A549 treated with AZD9567 at 1 μM for 4 hours (cell line): Measurements from ENCODE around the gene TRIM3. TPM values are rescaled to one million over a fixed set of nuclear protein-coding genes. Genes with fewer than 3 reads are reported as not detected.

Source experiments
- total RNA-seq: library from RNA; stranded (reverse); fragments of 200-300 nt; extraction: Qiagen RNA extraction; gene quantifications from 5 replicates; pipeline ENCODE4 v1.2.3, GENCODE V29; 2022; ENCODE audit not compliant: insufficient read depth

The TRIM3 gene
- total RNA-seq = 14.1 to 21.8 TPM (median 20.4 TPM) in 5 replicates

GRCh38 chr11:6473451-6474412 lies at the start of gene TRIM3:
Gene TRIM3 (minus strand): TSS chr11:6473941. CDS start chr11:6465695, 8,246 bp downstream.

GRCh38 chr11:6497069-6497839 lies 23.5 kb upstream of the TRIM3 start, which contains the start of gene DNHD1:
Gene DNHD1 (plus strand): TSS chr11:6497280. CDS start chr11:6498216, 936 bp downstream.

GRCh38 chr11:6481012-6481923 lies 7.5 kb upstream of the TRIM3 start, which contains the start of the genes ARFIP2 and TIMM10B:
Gene ARFIP2 (minus strand): TSS chr11:6481331. CDS start chr11:6480421, 910 bp downstream.
Gene TIMM10B (plus strand): TSS chr11:6481501. CDS start chr11:6481517, 16 bp downstream.

DNA sequence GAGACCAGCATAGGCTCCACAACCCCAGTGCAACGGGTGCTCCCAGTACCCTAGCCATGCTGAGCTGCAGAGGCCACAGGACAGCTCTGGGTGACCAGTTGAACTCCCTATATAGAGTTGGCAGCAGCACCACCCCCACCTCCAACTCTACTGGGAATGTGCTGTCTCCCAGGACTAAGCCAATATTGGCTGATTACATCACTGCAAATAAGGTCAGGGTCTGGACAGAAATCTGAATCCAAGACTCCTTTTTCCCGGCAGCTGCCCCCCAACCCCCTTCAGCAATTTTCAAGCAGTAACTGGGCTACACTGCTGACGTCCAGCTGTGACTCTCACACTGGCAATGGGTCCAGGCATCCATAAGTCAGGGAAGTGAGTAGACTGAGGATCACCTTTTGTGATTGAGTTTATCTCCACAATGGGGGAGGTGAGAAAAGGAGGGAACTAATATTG lies 32.8 kb downstream of the TRIM3 start, which contains the start of gene HPX:
HPX (minus strand) TSS at position 82 of the 453 bp plus-strand sequence; CDS start at position 58, 24 bp downstream.

DNA sequence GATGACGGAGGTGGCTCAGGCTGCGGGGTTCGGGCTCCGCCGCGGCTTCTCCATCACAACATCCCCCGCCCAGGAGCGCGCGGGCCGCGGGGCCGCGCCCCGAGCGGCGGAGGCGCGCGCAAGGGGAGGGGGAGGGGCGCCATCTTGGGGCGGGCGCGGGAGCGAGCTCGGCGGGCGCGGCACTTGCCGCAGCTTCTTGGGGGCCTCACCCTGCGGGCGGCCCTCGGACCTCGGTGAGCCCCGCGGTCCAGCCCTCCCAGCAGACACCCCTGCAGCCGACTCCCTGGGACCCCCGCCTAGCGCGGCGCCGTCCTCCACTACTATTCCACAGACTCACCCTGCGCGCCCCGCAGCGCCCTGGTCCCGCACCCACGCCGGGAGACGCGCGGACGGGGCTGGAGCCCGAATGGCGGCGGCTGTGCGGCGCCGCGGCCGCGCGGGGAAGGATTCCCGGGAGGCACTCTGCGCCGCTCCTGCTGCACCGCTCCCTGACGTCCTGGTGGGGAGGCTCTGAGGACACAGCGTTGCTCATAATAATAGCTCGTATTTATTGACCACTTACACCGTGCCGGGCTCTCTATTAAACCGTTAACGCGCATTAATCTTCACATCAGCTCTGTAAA lies 54.6 kb downstream of the TRIM3 start, which contains the start of gene APBB1:
APBB1 (minus strand) TSS at position 86 of the 623 bp plus-strand sequence. CDS start 7,747 bp downstream, outside the sequence.

Other genes starting within 250 kb of the TRIM3 start
- 6.4 to 21.9 TPM (median 20.8 TPM) in 5 replicates for gene FHIP1B, start 239.3 kb downstream of the TRIM3 start, total RNA-seq
- gene CNGA4, start 234.9 kb downstream of the TRIM3 start, total RNA-seq = 0.03 to 0.09 TPM (median 0.08 TPM) in 4 of 5 replicates, not detected in the other
- gene CCKBR, start 214.1 kb downstream of the TRIM3 start, total RNA-seq = not detected in 5 replicates
- 15.2 to 33.3 TPM (median 26.0 TPM) in 5 replicates for gene CAVIN3, start 153.4 kb downstream of the TRIM3 start, total RNA-seq
- gene SMPD1, start 83.5 kb downstream of the TRIM3 start, total RNA-seq = 9.0 to 19.4 TPM (median 9.8 TPM) in 5 replicates
- gene APBB1, start 54.8 kb downstream of the TRIM3 start, total RNA-seq = 12.0 to 19.5 TPM (median 18.1 TPM) in 5 replicates
- gene HPX, start 33.0 kb downstream of the TRIM3 start, total RNA-seq = 0.57 to 1.7 TPM (median 0.93 TPM) in 5 replicates
- 46.9 to 58.2 TPM (median 57.0 TPM) in 5 replicates for gene ARFIP2, start 7.4 kb upstream of the TRIM3 start, total RNA-seq
- gene TIMM10B, start 7.6 kb upstream of the TRIM3 start, total RNA-seq = 14.4 to 38.1 TPM (median 33.6 TPM) in 5 replicates
- gene DNHD1, start 23.3 kb upstream of the TRIM3 start, total RNA-seq = 1.3 to 4.1 TPM (median 3.8 TPM) in 5 replicates
- 29.8 to 37.8 TPM (median 34.4 TPM) in 5 replicates for gene RRP8, start 129.7 kb upstream of the TRIM3 start, total RNA-seq
- 116 to 122 TPM (median 119 TPM) in 5 replicates for gene ILK, start 129.8 kb upstream of the TRIM3 start, total RNA-seq
- gene TAF10, start 138.3 kb upstream of the TRIM3 start, total RNA-seq = 181 to 250 TPM (median 245 TPM) in 5 replicates
- 39.8 to 46.4 TPM (median 44.6 TPM) in 5 replicates for gene TPP1, start 145.5 kb upstream of the TRIM3 start, total RNA-seq
- 0.05 to 0.13 TPM (median 0.10 TPM) in 4 of 5 replicates, not detected in the other for gene DCHS1, start 181.9 kb upstream of the TRIM3 start, total RNA-seq
- gene MRPL17, start 209.4 kb upstream of the TRIM3 start, total RNA-seq = 96.7 to 199 TPM (median 105 TPM) in 5 replicates